ENCODE results near the gene HIRA.
A peak's percentile ranks its signal among the peaks of the same experiment; 100 is the strongest.

HIRA gene

GRCh38 chr22:19431649-19432132 is at the start of gene HIRA:
Gene HIRA, minus strand, starts transcription at chr22:19431733. Its CDS starts 257 bp downstream, at chr22:19431476.
- Histone ChIP-seq H3K27ac (ENCODE audit: low read length) (peak within 1 kb of the TSS; percentile 97), H3K9me3 (ENCODE audit: insufficient read depth, low read length, severe bottlenecking) (no peaks in the 10 kb centered on the region), H3K4me3 (ENCODE audit: low read depth in 1 of 2, low read length in 2 of 2) (peak within 1 kb of the TSS; percentile 92 to 96), H2AFZ (ENCODE audit: low read depth, low read length) (peak within 1 kb of the TSS; percentile 94), H3K4me2 (ENCODE audit: insufficient read depth, low read length) (peak within 1 kb of the TSS; percentile 88), H4K20me1 (ENCODE audit: insufficient read depth, low read length) (peaks cover 35% of the 10 kb centered on the region), H3K36me3 (ENCODE audit: insufficient read depth, low read length) (peaks cover 41% of the 10 kb centered on the region), H3K9ac (ENCODE audit: low read depth, low read length) (peak within 1 kb of the TSS; percentile 100), H3K27me3 (ENCODE audit: insufficient read depth, low read length, poor library complexity) (no peaks in the 10 kb centered on the region), H3K79me2 (ENCODE audit: insufficient read depth, low read length) (peaks cover 70% of the 10 kb centered on the region), H3K4me1 (ENCODE audit: insufficient read depth, low read length) (peaks cover 54% of the 10 kb centered on the region)
- DNase-seq (peak; percentile 88), ATAC-seq (ENCODE audit: insufficient read depth, low read depth) (peak; percentile 59)
- TF ChIP-seq CTCF (IDR thresholded peaks at IDR 0.05; ENCODE audit: borderline replicate concordance, extremely low read depth, low read length, poor library complexity, severe bottlenecking) (peak; percentile 3), EZH2 (IDR thresholded peaks at IDR 0.05; ENCODE audit: borderline replicate concordance, low read depth, low read length, severe bottlenecking) (no peak)

DNA sequence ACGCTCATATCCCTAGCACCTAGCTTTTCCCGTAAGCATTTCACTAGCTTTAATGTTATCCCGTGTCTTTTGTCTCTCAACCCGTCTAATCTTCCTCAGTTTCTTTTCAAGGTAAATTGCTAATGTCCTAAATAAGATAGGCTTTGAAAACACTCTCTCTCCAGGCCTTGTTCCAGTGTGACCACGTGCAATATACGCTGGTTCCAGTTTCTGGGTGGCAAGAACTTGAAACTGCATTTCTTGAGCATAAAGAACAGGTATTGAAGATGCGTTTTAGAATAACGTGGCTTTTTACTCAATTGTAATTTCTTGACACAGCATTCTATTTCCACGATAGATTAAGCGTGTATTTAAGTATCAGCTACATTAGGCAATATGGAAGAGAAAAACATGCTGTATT is 49.3 kb upstream of the HIRA start:
- H3K27ac ChIP-seq (ENCODE audit: low read length): peak overlapping the region; percentile 80
- no peak overlapping the region for H2AFZ ChIP-seq (ENCODE audit: low read depth, low read length)
- no peaks in the 10 kb centered on the region for H3K27me3 ChIP-seq (ENCODE audit: insufficient read depth, low read length, poor library complexity)
- peak overlapping the region; percentile 84 for H3K4me2 ChIP-seq (ENCODE audit: insufficient read depth, low read length)
- TF ChIP-seq EZH2 (IDR thresholded peaks at IDR 0.05; ENCODE audit: borderline replicate concordance, low read depth, low read length, severe bottlenecking): no peak
- TF ChIP-seq CTCF (IDR thresholded peaks at IDR 0.05; ENCODE audit: borderline replicate concordance, extremely low read depth, low read length, poor library complexity, severe bottlenecking): no peak
- DNase-seq (no peak), ATAC-seq (ENCODE audit: insufficient read depth, low read depth) (no peak)
- H3K4me1 ChIP-seq (ENCODE audit: insufficient read depth, low read length): peaks cover 53% of the 10 kb centered on the region
- peaks cover 84% of the 10 kb centered on the region for H3K79me2 ChIP-seq (ENCODE audit: insufficient read depth, low read length)
- H4K20me1 ChIP-seq (ENCODE audit: insufficient read depth, low read length): peaks cover 52% of the 10 kb centered on the region
- peaks cover 58% of the 10 kb centered on the region for H3K36me3 ChIP-seq (ENCODE audit: insufficient read depth, low read length)
- H3K9me3 ChIP-seq (ENCODE audit: insufficient read depth, low read length, severe bottlenecking): no peaks in the 10 kb centered on the region
- H3K4me3 ChIP-seq (ENCODE audit: low read depth in 1 of 2, low read length in 2 of 2): peak overlapping the region; percentile 52 to 98; a peak in 3 of 4 replicates
- peak overlapping the region; percentile 79 for H3K9ac ChIP-seq (ENCODE audit: low read depth, low read length)

GRCh38 chr22:19480173-19480568 is 48.6 kb upstream of the HIRA start:
- H3K27me3 ChIP-seq (ENCODE audit: insufficient read depth, low read length, poor library complexity): no peaks in the 10 kb centered on the region
- H3K9me3 ChIP-seq (ENCODE audit: insufficient read depth, low read length, severe bottlenecking): no peaks in the 10 kb centered on the region
- peak overlapping the region; percentile 80 for H3K27ac ChIP-seq (ENCODE audit: low read length)
- ATAC-seq (ENCODE audit: insufficient read depth, low read depth): peak; percentile 6; the same call in 1 of the 3 replicates
- peaks cover 57% of the 10 kb centered on the region for H4K20me1 ChIP-seq (ENCODE audit: insufficient read depth, low read length)
- peaks cover 85% of the 10 kb centered on the region for H3K79me2 ChIP-seq (ENCODE audit: insufficient read depth, low read length)
- H3K9ac ChIP-seq (ENCODE audit: low read depth, low read length): peak overlapping the region; percentile 79
- TF ChIP-seq EZH2 (IDR thresholded peaks at IDR 0.05; ENCODE audit: borderline replicate concordance, low read depth, low read length, severe bottlenecking) (no peak), CTCF (IDR thresholded peaks at IDR 0.05; ENCODE audit: borderline replicate concordance, extremely low read depth, low read length, poor library complexity, severe bottlenecking) (no peak)
- H3K4me3 ChIP-seq (ENCODE audit: low read depth in 1 of 2, low read length in 2 of 2): peak overlapping the region; percentile 52 to 98
- peaks cover 54% of the 10 kb centered on the region for H3K4me1 ChIP-seq (ENCODE audit: insufficient read depth, low read length)
- peak overlapping the region; percentile 84 for H3K4me2 ChIP-seq (ENCODE audit: insufficient read depth, low read length)
- peaks cover 58% of the 10 kb centered on the region for H3K36me3 ChIP-seq (ENCODE audit: insufficient read depth, low read length)
- H2AFZ ChIP-seq (ENCODE audit: low read depth, low read length): peak overlapping the region; percentile 91
- DNase-seq: no peak

Data from DND-41 (cell line).